ENCODE data around the gene PLD2.

The PLD2 gene

GRCh38 chr17:4833941-4834680 lies 27.2 kb downstream of the PLD2 start:
- peak; percentile 61 for DNase-seq

- DNase-seq: no peak
Measured at GRCh38 chr17:4834681-4835020, 27.7 kb downstream of the PLD2 start.

DNA sequence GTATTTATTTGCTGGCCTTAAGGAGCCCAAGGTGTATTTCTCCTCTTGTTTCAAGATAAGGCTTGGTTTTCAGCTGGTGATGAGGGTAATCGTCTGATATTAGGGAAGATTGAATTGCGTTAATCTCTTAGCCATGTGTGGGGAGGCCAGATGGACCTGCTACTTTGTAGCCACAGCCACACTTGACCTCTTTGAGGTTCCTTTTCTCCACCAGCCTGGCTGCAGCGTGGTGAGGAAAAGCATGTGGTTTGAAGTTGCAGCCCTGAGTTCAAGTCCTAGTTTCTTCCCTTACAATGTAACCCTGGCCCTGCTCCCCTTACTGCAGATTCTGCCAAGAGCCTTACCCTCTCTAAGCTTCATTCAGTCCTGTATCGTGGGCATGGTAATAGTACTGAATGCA lies 29.3 kb downstream of the PLD2 start:
- DNase-seq: no peak

GRCh38 chr17:4837471-4838308 lies 30.7 kb downstream of the PLD2 start:
- no peak for DNase-seq

DNA sequence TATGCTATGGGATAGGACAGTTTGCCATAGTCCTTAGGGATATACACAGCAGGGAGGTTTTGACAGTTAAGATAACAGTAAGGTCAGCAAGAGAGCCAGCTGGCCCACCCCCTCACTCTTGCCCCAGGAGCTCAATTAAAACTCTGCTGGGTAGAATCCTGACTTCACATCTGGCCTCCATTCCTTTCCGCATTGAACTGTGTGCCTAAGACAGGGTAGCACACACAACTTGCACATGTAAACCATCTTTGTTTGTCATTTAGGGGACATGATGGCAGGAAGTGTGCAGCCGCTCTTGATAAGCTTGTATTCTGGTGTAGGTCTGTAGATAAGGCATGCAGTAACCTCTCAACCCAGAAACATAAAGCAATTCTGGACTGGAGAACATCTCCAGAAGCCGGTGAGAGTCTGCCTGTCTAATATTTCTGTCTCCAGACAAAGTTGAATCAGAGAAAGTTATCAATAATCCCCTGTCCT lies 31.4 kb downstream of the PLD2 start:
- DNase-seq: no peak

GRCh38 chr17:4839221-4839620 lies 32.3 kb downstream of the PLD2 start:
- no peak for DNase-seq

- DNase-seq: no peak
Measured at GRCh38 chr17:4839965-4840892, 33.3 kb downstream of the PLD2 start.

DNA sequence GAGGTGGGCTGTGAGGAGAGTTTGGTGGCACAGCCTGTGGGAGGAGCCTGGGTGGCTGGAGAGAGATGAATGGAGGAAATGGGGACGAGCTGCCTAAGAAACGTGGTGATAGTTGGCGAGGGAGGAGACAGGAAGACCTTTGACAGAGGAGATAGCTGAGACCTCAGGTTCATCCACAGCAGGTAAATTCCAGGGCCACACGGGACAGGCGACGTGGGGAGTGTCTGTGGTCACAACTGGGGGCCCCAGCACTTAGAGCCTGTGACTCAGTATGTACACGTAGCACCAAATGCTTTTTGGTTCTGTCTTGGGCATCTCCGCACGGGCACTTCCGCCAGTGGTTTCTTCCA lies 33.9 kb downstream of the PLD2 start:
- no peak for DNase-seq

- DNase-seq: no peak
Measured at GRCh38 chr17:4842376-4842775, 35.4 kb downstream of the PLD2 start.

GRCh38 chr17:4843321-4844000 lies 36.5 kb downstream of the PLD2 start:
- DNase-seq: no peak

DNA sequence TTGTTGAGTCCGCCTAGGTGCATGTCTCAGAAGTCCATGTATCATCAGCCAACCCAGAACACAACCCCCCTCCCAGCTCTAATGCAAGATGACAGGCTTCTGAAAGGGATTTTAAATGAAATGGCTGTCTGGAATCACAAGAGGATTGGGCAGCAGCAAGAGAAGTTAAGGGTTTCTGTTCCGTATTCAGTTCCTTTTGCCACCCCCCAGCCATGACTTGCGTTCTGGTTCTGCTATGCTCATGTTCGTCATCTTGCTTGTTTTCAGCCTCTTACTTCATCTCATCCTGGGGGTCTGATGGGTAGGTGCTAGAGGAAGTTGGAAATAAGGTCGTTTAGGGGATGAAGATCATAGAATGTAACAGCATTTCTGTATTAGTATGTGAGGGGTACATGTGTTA lies 38.2 kb downstream of the PLD2 start:
- DNase-seq: no peak

DNA sequence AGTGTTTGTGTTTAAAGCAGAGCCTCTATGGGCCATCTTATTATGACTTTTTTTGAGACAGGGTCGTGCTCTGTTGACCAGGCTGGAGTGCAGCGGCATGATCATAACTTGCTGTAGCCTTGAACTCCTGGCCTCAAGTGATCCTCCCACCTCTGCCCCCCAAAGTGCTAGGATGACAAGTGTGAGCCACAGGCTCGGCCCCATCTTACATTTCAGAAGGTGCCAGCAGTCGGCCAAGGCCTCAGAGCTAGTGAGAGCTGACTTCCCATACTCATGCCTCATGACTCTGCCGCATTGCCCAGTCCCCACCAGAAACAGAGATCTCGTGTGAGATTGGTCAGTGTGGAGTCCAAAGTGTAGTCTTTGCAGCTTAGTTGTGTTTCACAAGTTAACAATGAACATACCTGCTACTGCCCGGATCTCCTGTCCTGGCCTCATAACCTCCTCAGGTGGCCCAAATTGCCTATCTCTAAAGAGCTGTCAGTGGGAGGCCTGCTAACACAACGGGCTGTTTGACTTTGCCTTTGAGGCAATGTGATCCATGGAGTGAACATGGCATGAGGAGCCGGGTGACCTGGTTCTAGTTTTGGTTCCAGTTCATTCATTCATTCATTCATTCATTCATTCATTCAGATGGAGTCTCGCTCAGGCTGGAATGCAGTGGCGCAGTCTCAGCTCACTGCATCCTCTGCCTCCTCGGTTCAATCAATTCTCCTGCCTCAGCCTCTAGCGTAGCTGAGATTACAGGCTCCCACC lies 39.9 kb downstream of the PLD2 start:
- DNase-seq: no peak

- DNase-seq: no peak
Measured at GRCh38 chr17:4849011-4849536, 42.1 kb downstream of the PLD2 start.

DNA sequence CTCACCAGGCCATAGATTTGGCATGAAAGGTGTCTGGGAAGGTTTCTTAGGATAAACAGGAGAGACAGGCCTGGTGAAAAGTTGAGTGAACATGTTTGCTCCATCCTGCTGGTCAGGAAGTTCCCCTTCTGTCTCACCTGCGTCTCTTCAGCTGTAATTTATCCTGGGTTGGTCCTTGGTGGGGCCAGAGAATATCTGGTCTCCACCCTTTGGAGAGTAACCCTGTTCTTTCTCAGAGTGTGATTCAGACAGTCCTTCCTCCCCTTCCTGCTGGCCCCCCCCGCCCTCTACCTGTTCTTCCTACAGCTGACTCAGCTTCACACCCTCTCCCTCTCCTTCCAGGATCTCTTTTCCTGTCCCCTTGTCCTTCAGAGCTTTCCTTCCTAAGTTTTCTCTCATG lies 43.3 kb downstream of the PLD2 start:
- DNase-seq: no peak

GRCh38 chr17:4851084-4851483 lies 44.1 kb downstream of the PLD2 start:
- DNase-seq: no peak

DNA sequence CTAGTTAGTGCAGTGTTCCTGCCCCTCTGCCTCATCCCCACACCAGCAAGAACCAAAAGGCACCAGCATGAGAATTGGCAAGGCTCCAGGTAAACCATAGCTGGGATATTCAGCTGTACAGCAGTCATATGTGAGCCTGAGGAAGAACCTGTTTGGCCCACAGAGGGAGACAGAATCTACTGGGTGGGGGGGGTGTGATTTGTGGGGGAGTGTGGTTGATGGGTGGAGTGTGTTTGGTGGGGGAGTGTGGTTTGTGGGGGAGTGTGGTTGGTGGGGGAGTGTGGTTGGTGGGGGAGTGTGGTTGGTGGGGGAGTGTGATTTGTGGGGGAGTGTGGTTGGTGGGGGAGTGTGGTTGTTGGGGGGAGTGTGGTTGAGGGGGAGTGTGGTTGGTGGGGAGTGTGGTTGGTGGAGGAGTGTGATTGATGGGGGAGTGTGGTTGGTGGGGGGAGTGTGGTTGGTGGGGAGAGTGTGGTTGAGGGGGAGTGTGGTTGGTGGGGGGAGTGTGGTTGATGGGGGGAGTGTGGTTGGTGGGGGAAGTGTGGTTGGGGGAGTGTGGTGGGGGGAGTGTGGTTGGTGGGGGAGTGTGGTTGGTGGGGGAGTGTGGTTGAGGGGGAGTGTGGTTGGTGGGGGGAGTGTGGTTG lies 45.7 kb downstream of the PLD2 start:
- DNase-seq: no peak

- DNase-seq: no peak
Measured at GRCh38 chr17:4853208-4853671, 46.3 kb downstream of the PLD2 start.

DNA sequence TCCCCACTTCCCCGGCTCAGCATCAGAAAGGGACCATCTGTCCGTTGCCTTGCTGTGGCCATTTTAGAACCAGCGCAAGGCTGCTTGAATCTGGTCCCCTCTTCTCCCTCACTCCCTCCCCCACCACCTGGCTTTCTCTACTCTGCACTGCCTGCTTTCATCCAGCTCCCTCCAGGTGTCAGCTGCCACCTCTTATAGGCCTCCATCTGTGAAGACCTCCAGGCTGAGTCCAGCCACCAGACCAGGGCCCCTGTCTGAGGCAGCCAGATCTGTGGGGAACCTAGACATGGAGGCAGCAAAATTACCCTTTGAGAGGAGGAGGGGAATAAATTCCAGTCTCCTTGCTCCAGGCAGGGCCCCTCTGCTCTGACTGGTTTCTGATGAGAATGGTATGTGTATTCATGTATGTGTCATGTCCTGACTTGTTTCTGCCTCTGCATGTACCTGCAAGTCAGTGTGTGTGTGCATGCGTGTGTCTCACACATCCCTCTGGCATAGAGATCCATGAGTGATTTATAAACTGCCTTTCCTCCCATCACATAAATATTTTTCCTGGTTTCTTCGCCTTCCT lies 47.2 kb downstream of the PLD2 start:
- peak; percentile 27 for DNase-seq

- no peak for DNase-seq
Measured at GRCh38 chr17:4856271-4856936, 49.5 kb downstream of the PLD2 start.

DNA sequence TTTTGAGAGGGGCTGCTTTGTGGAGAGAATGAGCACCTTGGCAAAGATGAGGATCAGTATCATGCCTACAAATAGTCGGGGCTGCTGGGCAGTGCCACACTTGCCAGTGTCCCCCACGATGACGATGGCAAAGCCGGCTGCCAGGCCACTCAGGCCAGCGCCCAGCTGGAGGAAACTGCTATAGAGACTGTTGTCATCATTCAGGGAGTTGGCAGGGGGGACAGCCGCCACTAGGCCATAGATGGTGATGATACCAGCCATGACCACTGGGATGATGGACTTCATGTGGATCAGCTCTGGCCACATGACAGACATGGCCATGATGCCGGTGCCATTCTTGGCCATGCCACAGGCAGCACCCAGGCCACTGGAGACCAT lies 50.0 kb downstream of the PLD2 start:
- DNase-seq: no peak
